SK-N-SH treated with all-trans-retinoic acid at 6 μM for 48 hours (cell line): Measurements from ENCODE around the gene MYO5B.

Source experiments
- ESRRG ChIP-seq: fragments of 250-450 bp; sonication (Bioruptor Pico); IDR thresholded peaks from 2 replicates; pipeline ENCODE4 v1.6.1; 2021; ENCODE audit warnings: mild to moderate bottlenecking
- OSR1 ChIP-seq: fragments of 250-450 bp; sonication (Bioruptor Pico); IDR thresholded peaks from 2 replicates; pipeline ENCODE4 v1.8.0; 2022; ENCODE audit warnings: moderate library complexity, mild to moderate bottlenecking, inconsistent platforms
- PATZ1 ChIP-seq: fragments of 250-450 bp; sonication (Bioruptor Pico); IDR thresholded peaks from 2 replicates; pipeline ENCODE4 v1.8.0; 2020; ENCODE audit warnings: mild to moderate bottlenecking, moderate library complexity, borderline replicate concordance
- SNAI2 ChIP-seq: fragments of 250-450 bp; sonication (Bioruptor Pico); IDR thresholded peaks from 2 replicates; pipeline ENCODE4 v1.5.0; 2020; ENCODE audit warnings: mild to moderate bottlenecking, moderate library complexity
- TOX ChIP-seq: fragments of 250-450 bp; sonication (Bioruptor Pico); IDR thresholded peaks from 2 replicates; pipeline ENCODE4 v1.8.0; 2021; ENCODE audit warnings: mild to moderate bottlenecking, moderate library complexity, borderline replicate concordance
- ZC3H10 ChIP-seq: fragments of 250-450 bp; sonication (Bioruptor Pico); IDR thresholded peaks from 2 replicates; pipeline ENCODE4 v1.5.1; 2021; ENCODE audit warnings: mild to moderate bottlenecking, moderate library complexity
- ZFP30 ChIP-seq: fragments of 450-650 bp; formaldehyde crosslinking; IDR thresholded peaks from 2 replicates; pipeline ENCODE4 v1.5.0; 2022; ENCODE audit warnings: mild to moderate bottlenecking, moderate library complexity
- ZNF565 ChIP-seq: fragments of 450-650 bp; formaldehyde crosslinking; conservative IDR thresholded peaks from 2 replicates; pipeline ENCODE4 v1.5.0; 2020; ENCODE audit warnings: low read depth, mild to moderate bottlenecking, moderate library complexity
- TF ChIP-seq, protein P1 (sequence below): fragments of 250-450 bp; sonication (Bioruptor Pico); IDR thresholded peaks from 2 replicates; pipeline ENCODE4 v1.8.0; 2021; ENCODE audit warnings: low read depth, mild to moderate bottlenecking, moderate library complexity, borderline replicate concordance

DNA sequence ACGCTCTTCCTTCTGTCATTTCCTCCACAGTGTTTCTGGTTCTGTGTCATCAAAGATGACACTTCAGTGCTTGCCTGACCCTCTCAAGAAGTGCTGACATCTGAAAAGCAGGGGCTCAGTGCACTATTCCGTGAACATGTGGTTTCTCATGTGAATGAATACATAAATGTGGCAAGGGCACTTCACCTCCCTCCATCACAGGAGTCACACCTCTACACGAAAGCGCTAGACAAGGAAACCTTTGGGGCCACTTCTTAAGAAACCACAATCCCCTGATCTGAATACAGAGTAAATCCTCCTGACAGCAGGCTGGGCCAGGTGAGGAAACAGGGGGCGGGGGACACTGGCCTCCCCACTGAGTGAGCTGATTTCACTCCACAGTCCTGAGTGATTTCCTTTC is 235.8 kb downstream of the MYO5B start:
- no peak for TF ChIP-seq TOX (CRISPR knock-in tag)
- no peak for TF ChIP-seq OSR1
- TF ChIP-seq ESRRG (CRISPR knock-in tag): no peak
- no peak for TF ChIP-seq SNAI2 (CRISPR knock-in tag)
- TF ChIP-seq ZFP30 (CRISPR knock-in tag): no peak
- TF ChIP-seq, protein P1, sequence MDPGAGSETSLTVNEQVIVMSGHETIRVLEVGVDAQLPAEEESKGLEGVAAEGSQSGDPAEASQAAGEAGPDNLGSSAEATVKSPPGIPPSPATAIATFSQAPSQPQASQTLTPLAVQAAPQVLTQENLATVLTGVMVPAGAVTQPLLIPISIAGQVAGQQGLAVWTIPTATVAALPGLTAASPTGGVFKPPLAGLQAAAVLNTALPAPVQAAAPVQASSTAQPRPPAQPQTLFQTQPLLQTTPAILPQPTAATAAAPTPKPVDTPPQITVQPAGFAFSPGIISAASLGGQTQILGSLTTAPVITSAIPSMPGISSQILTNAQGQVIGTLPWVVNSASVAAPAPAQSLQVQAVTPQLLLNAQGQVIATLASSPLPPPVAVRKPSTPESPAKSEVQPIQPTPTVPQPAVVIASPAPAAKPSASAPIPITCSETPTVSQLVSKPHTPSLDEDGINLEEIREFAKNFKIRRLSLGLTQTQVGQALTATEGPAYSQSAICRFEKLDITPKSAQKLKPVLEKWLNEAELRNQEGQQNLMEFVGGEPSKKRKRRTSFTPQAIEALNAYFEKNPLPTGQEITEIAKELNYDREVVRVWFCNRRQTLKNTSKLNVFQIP (CRISPR knock-in tag): no peak
- no peak for TF ChIP-seq PATZ1 (CRISPR knock-in tag)
- TF ChIP-seq ZC3H10 (CRISPR knock-in tag): no peak
- TF ChIP-seq ZNF565 (CRISPR knock-in tag): no peak
